Stimulated activated CD4-positive, alpha-beta T cell treated with anti-CD3 and anti-CD28 coated beads, Interleukin-12 subunit alpha, Interleukin-12 subunit beta, amount 100 ng/mL, for 4 hours (primary cell): ENCODE data around the gene PCP4.

Source experiments
- DNase-seq: peaks from one replicate; pipeline ENCODE4 v3.0.0-alpha.2; 2020

PCP4 gene

DNA sequence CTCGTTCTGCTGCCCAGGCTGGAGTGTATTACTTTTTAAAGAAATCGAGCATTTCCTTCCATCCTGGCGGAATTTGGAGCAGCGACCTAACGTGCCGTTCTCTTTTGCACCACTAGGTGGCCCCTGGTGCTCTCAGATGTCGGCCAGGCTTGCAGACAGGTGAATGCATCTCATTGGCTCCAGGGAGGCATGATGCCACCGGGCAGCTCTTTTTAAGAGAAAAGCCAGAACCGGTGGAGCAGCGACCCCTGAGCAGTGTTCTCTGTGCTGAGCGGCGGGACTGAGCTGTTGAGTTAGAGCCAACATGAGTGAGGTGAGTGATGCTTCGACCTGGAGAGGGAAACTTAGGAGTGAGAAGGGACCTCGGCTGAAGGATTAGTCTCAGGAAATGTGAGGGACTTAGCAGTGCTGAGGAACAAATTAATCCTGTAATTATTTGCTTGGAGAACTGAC lies at the start of gene PCP4:
TSS of gene PCP4 (plus strand) at position 241 of the 453 bp plus-strand sequence. CDS start at position 305, 64 bp downstream.
- DNase-seq = peak; percentile 18

DNA sequence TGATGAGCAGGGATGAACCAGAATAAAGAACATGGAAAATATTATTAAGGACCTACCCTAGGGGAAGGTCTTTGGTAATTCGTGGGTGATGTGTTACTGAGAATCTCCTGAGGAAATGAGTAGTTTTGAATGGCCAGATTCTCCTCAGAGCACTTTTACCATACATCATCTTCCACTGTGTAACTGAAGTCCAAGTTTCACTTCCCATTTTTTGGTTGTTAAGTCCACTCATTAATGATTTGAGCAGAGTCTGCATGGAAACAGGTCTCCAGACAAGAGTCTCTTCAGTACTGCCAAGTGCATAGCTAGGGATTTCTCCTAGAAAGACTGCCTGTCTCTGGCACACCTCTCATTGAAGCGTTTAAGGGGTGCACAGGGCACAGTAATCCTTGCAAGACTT lies 48.7 kb upstream of the PCP4 start:
- DNase-seq = no peak

- no peak for DNase-seq
Observed at GRCh38 chr21:39822042-39822441, 45.2 kb upstream of the PCP4 start.

DNA sequence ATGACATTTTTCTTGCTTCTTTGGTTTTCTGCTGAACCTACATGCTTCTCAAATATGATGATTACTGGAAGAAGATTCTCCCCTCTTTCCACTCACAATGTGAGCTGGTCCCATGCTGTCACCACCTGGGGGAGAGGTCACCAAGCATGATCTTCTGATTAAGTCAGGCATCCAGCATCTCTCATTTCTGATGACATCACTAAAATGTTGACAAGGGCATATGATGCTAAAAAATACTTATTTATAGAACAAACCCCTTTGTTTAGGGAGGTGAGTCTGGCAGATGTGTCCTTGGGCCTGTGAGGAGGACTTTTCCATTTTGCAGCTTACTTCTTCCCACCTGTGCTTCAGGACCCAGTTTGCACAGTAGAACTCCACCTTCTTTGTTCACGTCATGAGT lies 42.0 kb upstream of the PCP4 start:
- no peak for DNase-seq

- DNase-seq = no peak
Observed at GRCh38 chr21:39834543-39834942, 32.7 kb upstream of the PCP4 start.

DNA sequence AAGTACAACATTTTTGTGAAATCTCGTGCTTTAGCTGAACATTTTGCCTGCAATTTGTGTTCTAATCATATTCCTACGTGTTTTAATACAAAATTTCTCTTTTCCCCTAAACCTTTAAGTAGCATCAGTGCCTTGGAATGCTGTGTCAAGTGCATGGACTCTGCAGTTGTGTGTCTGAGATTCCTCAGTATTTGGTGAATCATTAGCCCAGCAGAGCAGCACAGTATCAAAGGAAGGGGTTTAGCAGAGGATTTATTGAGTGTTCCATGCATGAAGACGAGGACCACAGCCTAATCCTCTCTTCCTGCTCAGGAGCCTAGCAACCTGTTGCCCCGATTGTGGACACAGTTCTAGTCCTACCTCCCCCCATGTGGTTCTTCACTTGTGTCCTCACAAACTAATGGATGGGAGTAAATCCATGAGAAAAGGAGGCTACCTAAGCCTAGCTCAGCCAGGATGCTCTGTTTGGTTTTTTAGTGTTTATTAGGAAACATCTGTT lies 29.3 kb upstream of the PCP4 start:
- DNase-seq = no peak

DNA sequence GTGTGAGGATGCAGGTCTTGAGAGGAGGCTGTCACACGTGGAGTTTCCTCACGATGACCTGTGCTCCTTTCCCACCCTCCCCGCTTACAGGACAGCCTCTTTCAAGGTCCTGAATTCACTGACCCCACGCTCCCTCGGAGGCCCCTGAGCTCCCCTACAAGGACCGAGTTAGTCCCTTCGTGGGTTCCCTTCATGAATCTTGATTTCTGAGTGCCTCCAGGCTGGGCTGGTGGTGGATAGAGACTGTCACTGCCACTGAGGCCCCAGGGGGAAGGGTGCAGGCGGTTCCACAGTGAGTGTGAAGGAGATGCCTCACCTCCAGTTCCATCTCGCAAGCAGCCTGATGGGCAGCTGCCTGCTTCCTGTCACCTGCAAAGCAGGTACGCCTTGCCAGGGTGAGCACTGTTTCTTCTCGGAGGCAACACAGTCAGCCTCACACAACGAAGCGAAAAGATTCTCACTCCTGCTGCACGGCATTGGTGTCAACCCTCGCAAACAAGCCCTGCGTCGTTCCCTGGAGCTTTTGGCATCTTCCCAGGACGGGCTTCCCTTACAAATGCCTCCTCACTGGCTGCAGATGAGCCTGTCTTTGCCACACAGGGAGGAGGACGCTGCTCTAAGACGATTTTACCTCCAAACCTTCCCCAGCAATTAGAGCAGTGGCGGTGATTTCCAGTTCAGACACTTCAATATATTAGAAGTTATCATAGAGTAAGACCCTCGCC lies 26.7 kb upstream of the PCP4 start:
- DNase-seq = no peak

DNA sequence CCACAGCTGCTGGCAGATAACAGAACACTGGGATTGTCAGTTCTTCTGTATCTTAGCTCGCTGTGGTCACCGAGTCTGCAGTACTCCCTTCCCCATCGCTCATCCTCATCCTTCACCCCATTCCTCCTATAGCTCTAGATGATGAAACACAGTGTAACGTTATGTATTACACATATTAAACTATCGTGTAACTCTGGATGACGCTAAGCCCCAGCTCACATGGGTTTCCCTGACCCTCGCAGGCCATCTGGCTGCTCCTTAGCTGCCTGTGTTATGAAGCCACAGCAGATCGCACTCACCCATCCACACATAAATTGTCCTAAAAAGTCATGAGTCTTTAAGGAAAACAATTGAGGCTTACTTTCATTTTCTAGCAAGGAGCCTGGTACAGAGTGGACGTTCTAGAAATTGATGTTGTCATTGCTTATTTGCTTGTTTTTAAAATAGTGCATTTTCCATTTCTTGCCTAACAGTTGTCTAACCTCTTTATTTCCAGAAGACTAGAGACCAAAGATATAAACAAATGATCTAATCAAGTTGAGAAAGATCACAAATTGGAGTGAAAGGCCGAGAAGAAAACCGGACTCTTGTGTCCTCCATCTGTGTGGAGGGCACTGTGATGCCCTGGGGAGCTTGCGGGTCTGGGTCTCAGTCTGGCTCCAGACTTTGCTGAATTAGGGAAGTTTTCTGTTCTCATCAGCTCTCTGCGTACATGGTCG lies 24.3 kb upstream of the PCP4 start:
- DNase-seq = no peak

- DNase-seq = no peak
Observed at GRCh38 chr21:39843483-39843882, 23.8 kb upstream of the PCP4 start.

DNA sequence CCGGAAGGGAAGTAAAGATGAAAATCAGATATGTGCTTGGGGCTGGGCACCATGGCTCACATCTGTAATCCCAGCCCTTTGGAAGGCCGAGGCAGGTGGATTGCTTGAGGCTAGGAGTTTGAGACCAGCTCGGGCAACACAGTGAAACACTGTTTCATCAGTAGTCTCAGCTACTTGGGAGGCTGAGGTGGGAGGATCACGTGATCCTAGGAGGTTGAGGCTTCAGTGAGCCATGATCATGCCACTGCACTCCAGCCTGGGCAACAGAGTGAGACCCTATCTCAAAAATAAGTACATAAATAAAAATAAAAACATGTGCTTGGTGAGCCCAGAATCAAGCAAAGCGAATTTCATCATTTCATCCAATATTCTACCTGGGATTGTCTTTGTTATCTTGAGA lies 23.3 kb upstream of the PCP4 start:
- no peak for DNase-seq

DNA sequence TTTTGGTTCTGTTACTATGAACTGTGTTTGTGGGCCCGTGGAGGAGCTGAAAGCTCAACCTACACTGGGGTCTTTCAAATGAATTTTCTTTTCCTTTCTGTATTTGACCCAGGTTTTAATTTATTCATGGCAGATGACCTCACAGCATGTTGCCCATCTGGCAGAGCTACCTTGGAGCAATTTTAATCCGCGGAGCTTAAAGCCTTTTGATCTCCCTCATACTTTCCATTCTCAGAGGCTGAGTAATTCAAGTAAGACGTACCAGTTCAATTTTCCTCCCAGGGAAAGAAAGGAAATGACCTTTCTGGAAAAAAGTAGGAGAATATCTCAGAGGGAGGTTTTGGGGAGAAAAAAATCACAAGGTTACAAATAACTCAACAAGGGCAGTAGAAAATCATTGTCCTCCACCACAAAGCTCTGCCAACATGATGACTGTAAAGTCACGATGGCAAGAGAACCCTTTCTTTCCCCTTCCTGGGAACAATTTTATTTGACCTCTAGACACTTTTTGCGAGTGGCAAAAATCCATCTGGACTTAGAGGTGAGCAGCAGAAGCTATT lies 21.6 kb upstream of the PCP4 start:
- no peak for DNase-seq

DNA sequence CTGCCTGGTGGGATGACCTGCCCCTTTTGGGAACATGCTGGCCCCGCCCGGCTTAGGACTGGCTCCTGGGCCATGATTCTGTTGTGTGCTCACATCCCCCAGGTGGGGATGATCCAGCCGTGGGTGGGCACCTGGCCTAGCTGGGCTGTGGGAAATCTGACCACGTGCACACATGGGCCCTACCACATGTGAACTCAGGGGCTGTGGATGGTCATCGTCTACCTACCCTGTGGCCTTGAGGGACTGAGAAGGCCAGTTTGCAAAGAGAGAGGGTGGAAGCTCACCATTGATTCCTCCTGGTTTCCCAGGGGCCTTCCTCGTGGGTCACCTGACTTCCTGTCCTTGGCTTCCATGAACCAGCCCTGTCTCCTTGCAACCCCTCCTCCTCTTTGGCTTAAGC lies 19.4 kb upstream of the PCP4 start:
- DNase-seq = no peak

DNA sequence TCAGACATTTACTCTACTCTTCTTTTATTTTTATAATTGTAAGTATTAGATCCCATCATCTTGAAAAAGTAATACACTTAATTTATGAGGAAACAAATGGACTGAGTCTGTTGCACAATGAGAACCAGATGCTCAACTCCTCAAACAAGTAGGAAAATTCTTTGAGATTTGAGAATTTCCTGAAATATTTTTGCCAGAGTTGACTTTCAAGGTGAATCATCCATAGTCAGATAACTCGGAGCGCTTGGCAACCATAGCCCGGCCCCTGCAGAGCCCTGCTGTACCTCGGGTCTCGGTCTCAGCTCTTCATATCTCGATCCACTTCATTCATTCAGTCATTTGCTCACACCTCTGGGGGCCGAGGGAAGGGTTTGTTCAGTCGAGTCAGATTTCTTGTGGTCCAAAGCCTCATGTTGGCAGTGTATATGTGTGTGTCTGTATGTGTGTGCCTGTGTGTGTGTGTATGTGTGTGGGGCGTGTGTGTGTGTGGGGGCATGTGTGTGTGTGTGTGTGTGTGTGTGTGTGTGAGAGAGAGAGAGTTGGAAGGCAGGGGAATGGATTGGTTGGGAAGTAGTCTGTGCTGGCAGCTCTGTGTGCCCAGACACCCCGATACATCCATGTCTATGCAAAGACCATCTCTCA lies 18.1 kb upstream of the PCP4 start:
- DNase-seq = no peak

- DNase-seq = no peak
Observed at GRCh38 chr21:39850333-39850732, 16.9 kb upstream of the PCP4 start.

DNA sequence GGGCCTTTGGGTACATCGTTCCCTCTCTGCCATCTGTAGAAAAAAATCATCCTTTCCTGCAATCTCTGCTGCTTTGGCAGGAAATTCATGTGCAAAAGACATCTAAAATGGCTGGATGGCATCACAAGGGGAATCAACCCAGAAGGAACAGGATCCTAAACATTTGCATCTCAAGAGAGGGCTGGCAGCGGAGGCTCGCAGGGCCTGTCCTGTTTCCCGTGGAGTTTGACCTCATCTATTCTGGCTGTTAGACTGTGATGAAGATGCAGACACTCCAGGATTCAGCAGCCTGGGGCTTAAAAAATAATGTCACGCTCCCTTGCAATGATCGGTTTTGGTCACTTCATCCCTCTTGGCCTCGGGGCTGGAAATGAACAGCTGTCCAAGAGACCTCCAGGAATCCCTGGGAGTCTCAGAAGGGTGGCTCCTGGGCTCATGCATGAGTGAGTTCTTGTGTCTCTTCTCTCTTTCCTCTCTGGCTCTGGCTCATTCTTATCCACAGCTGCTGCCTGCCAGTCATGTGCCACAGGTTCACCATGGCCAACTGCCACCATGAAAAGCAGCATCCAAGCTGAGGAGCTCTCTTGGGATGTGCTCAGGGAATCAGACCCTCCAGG lies 16.1 kb upstream of the PCP4 start:
- DNase-seq = no peak

DNA sequence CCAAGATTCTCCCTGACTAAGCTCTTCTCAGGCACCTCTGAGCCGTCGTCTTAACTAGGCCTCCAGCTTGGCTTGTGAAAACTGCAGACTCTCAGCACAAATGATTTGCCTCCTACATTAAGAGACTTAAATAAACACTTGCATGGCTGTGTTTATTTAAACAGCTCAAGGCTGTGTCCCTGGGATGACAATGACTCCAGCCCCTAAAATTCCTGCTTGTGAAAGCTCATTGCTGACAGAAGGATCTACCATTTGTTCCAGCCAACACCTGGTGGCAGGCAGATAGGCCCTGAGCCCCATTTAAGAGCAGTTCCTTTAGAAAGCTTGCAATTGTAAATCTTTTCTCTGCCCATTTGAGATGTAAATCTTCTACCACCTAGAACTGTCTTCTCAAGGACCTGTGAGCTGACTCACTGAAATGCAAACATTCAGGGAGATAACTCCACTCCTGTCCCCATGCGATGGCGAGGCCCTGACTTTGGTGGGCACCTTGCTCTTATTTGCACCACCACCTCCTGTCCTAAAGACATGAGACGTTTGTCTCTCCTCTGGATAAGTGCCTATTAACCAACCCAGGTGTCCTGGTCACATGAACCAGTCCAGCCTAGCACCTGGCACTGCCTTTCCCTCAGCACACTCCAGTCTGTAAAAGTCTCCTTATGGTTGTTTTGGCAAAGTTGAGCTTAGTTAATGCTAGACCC lies 15.1 kb upstream of the PCP4 start:
- no peak for DNase-seq

DNA sequence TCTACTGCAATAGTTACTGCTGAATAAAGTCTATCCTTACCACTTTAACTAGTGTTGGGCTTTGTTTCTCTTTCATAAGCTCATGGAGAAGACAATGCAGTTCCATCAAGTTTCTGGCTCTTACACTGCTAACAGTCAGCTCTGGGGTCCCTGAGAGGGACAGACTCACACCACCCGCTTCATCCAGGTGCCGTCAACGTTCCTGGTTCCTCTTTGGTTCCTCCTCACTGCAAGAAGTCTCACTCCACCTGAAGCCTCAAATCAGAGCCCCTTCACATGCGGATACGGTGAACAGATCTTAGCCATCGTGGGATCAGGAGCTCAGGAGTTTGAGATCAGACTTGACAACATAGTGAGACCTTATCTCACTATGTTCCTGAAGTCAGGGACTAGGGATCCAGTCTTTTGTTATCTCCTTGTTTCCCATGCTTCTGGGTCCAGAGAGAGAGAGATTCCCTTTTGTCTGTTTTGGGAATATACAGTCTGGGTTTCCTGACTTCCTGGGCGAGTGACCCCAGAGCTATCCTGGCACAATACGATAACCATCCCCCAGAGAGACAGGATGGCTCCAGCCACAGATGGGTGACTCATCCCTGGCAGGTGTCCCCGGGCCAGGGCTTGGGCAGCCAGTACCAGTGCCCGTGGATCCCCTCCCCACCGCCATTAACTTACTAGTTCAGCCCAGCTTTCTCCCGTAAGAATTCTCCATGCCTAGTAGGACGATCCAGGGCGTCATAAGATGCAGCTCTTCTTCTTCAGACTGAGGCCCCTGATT lies 14.3 kb upstream of the PCP4 start:
- no peak for DNase-seq

DNA sequence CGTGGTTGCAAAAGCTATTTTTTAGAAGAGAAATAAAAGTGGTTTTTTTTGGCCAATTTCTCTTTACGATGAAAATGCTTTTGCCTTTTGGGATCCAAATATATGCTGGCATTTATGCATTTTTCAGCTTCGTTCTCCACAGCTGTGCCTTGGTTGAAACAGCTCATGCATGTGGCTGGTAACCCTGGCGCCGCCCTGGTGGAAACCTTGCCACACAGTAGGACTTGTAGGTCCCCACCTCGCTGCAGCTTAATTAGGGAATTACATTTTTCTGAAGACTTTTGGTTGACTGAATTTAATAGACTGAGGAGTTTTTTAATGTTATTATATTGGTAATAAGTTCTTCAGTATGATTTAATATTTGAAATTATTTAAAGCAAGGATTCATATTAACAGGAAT lies 12.7 kb upstream of the PCP4 start:
- no peak for DNase-seq

GRCh38 chr21:39855595-39855994 lies 11.6 kb upstream of the PCP4 start:
- no peak for DNase-seq

GRCh38 chr21:39860600-39860999 lies 6.6 kb upstream of the PCP4 start:
- no peak for DNase-seq

GRCh38 chr21:39863111-39863510 lies 4.1 kb upstream of the PCP4 start:
- no peak for DNase-seq

- DNase-seq = no peak
Observed at GRCh38 chr21:39866093-39866492, 1.1 kb upstream of the PCP4 start.
